Measurements from ENCODE around the gene GORASP2.

The GORASP2 gene

GRCh38 chr2:171008550-171009205 is 79.6 kb downstream of the GORASP2 start:
- no peak for DNase-seq

- DNase-seq = no peak
These were observed 80.3 kb downstream of the GORASP2 start for GRCh38 chr2:171009386-171009785.

GRCh38 chr2:171013851-171014250 is 84.8 kb downstream of the GORASP2 start:
- DNase-seq = no peak

GRCh38 chr2:171016125-171016524 is 87.1 kb downstream of the GORASP2 start:
- no peak for DNase-seq
